ENCODE results near the gene PGR.

- TF ChIP-seq, protein P1, sequence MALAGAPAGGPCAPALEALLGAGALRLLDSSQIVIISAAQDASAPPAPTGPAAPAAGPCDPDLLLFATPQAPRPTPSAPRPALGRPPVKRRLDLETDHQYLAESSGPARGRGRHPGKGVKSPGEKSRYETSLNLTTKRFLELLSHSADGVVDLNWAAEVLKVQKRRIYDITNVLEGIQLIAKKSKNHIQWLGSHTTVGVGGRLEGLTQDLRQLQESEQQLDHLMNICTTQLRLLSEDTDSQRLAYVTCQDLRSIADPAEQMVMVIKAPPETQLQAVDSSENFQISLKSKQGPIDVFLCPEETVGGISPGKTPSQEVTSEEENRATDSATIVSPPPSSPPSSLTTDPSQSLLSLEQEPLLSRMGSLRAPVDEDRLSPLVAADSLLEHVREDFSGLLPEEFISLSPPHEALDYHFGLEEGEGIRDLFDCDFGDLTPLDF (CRISPR knock-in tag; IDR thresholded peaks at IDR 0.05), result no peak
- TF ChIP-seq NFYB (CRISPR knock-in tag; conservative IDR thresholded peaks at IDR 0.05; ENCODE audit: low read depth), result no peak
- TF ChIP-seq ZNF423 (CRISPR knock-in tag; IDR thresholded peaks at IDR 0.05), result no peak
- TF ChIP-seq, protein P2, sequence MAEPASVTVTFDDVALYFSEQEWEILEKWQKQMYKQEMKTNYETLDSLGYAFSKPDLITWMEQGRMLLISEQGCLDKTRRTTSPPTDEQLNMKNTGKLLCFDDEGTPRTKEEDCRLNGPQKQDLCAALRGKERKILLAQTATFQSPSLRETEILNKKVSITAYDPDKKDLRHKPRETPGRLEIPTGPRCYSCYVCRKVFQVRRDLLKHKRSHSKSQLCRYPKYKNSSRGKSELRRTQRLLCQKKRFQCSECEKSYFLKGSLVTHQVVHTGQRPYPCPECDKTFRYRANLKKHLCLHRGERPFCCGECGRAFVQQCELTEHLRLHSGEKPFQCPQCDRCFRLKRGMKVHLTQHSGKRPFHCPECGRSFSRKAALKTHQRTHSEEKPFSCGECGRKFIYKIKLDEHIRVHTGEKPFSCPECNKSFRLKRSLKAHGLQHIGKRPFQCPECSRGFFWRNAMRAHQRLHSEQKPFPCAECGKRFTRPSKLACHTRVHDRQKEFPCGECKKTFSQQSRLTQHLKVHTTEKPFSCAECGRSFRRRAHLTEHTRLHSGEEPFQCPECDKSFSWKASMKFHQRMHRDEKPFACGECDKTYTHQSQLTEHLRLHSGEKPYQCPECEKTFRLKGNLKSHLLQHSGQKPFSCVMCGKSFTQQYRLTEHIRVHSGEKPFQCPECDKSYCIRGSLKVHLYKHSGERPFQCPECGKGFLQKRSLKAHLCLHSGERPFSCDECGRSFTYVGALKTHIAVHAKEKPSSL (CRISPR knock-in tag; conservative IDR thresholded peaks at IDR 0.05), result no peak
- no peak for TF ChIP-seq CTCF (IDR thresholded peaks at IDR 0.05)
- no peak for TF ChIP-seq MAX (CRISPR knock-in tag; IDR thresholded peaks at IDR 0.05)
These were observed 138.7 kb downstream of the PGR start for GRCh38 chr11:100990931-100991330.

All from WTC11 (cell line).